Measurements from ENCODE around the gene MUSTN1. TPM values are rescaled to one million over a fixed set of nuclear protein-coding genes. Genes with fewer than 3 reads are reported as not detected.

Gene MUSTN1
- total RNA-seq, 2 experiments from 2014 or later, result not detected

DNA sequence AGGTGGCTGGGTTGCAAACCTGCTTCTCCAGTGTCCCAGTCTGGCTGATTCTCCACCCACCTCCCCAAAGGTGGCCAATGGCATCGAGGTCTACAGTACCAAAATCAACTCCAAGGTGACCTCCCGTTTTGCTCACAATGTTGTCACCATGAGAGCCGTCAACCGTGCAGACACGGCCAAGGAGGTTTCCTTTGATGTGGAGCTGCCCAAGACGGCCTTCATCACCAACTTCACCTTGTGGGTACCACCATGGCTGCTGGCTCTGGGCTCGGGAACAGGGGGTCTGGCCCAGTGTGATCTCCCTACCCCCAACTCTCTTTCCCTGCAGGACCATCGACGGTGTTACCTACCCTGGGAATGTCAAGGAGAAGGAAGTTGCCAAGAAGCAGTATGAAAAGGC lies 38.4 kb downstream of the MUSTN1 start:
- DNase-seq (no peak), ATAC-seq (no peak)
- CTCF ChIA-PET, result no interaction called here
- intact Hi-C loops (cut with micrococcal nuclease), result no loop called here
- TF ChIP-seq, protein P1, sequence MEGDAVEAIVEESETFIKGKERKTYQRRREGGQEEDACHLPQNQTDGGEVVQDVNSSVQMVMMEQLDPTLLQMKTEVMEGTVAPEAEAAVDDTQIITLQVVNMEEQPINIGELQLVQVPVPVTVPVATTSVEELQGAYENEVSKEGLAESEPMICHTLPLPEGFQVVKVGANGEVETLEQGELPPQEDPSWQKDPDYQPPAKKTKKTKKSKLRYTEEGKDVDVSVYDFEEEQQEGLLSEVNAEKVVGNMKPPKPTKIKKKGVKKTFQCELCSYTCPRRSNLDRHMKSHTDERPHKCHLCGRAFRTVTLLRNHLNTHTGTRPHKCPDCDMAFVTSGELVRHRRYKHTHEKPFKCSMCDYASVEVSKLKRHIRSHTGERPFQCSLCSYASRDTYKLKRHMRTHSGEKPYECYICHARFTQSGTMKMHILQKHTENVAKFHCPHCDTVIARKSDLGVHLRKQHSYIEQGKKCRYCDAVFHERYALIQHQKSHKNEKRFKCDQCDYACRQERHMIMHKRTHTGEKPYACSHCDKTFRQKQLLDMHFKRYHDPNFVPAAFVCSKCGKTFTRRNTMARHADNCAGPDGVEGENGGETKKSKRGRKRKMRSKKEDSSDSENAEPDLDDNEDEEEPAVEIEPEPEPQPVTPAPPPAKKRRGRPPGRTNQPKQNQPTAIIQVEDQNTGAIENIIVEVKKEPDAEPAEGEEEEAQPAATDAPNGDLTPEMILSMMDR (IDR thresholded peaks at IDR 0.05), result no peak
- no peaks in the 10 kb centered on the region for H3K36me3 Mint-ChIP-seq (ENCODE audit: low read depth)
- no peaks in the 10 kb centered on the region for H3K27me3 Mint-ChIP-seq
- no peak overlapping the region for H3K4me3 Mint-ChIP-seq
- POLR2A ChIA-PET, result no interaction called here
- H3K4me1 Mint-ChIP-seq (ENCODE audit: low read depth), result no peaks in the 10 kb centered on the region
- H3K9me3 Mint-ChIP-seq, result no peaks in the 10 kb centered on the region
- no peak overlapping the region for H3K27ac Mint-ChIP-seq

DNA sequence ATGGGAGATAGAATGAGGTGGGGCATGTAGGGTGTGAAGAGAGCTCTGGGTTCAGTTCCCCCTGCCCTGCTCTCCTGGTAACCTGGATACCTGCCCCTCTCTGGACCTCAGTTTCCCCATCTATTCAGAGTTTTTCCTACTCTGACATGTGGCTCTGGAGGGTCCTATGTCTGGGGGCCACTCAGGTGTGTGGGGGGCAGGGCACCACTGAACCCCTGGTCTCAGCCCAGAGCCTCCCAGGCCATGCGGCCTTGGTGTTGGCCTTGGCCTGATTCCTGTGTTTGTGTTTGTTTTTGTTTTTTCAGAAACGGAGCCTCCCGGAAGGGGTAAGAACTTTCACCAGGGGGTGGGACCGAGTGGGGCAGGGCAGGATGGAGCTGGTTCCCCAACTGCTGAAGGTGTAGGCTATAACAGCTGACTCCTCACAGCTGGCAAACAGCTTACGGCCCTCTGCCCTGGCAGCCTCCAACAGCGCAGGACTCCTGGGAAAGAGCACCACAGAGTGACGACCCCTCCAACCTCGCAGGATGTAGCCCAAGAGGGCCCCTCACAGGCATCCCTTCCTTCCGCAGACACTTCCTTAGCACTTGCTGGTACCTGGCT lies 39.4 kb downstream of the MUSTN1 start:
- ChIA-PET CTCF (interaction anchor here (1.1 kb wide), 1 partner anchor 22 kb away, joined by 4 read pairs; no protein-coding TSS in a partner anchor), POLR2A (no interaction called here)
- no peak for DNase-seq
- no peaks in the 10 kb centered on the region for H3K4me1 Mint-ChIP-seq (ENCODE audit: low read depth)
- H3K27ac Mint-ChIP-seq, result no peak overlapping the region
- intact Hi-C loops (cut with micrococcal nuclease), result no loop called here
- ATAC-seq, result no peak
- H3K36me3 Mint-ChIP-seq (ENCODE audit: low read depth), result no peaks in the 10 kb centered on the region
- H3K27me3 Mint-ChIP-seq, result no peaks in the 10 kb centered on the region
- H3K4me3 Mint-ChIP-seq, result no peak overlapping the region
- no peaks in the 10 kb centered on the region for H3K9me3 Mint-ChIP-seq
- TF ChIP-seq, protein P1 (IDR thresholded peaks at IDR 0.05), result no peak

DNA sequence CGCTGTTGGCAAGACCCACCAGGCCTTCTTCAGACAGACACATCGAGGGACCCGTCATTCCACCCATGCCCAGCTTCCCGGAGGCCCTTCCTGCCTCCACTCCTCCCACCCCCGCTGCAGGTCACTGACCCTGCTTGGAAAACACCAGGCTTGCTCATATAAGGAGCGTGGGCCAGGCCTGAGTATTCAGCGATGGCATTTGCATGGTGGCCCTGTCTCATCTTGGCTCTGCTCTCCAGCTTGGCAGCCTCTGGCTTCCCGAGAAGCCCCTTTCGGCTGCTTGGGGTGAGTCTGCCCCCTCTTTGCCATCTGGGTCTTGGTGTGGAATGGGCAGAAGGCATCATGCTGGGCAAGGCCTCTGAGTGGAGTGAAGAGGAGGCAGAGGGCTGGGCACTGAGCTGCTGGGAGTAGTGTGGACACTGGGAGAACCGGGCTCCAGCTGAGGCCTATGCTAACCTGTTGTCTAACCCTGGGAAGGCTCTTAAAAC lies 40.2 kb downstream of the MUSTN1 start, which contains the start of gene ITIH3:
Gene ITIH3, plus strand, starts transcription at position 185 of the 488 bp plus-strand sequence. Its CDS starts 8 bp downstream, at position 193.
- no peaks in the 10 kb centered on the region for H3K4me1 Mint-ChIP-seq (ENCODE audit: low read depth)
- POLR2A ChIA-PET, result interaction anchor here (0.6 kb wide), 1 partner anchor 57 kb away, joined by 3 read pairs; no protein-coding TSS in a partner anchor
- CTCF ChIA-PET, result interaction anchor here (1.1 kb wide), 1 partner anchor 22 kb away, joined by 4 read pairs; no protein-coding TSS in a partner anchor
- TF ChIP-seq, protein P1 (IDR thresholded peaks at IDR 0.05), result no peak
- no peaks in the 10 kb centered on the region for H3K36me3 Mint-ChIP-seq (ENCODE audit: low read depth)
- no peaks in the 10 kb centered on the region for H3K27me3 Mint-ChIP-seq
- ATAC-seq (no peak), DNase-seq (no peak)
- no peak within 1 kb of the TSS for H3K4me3 Mint-ChIP-seq
- H3K27ac Mint-ChIP-seq, result no peak within 1 kb of the TSS
- intact Hi-C loops (cut with micrococcal nuclease), result no loop called here
- H3K9me3 Mint-ChIP-seq, result no peaks in the 10 kb centered on the region

DNA sequence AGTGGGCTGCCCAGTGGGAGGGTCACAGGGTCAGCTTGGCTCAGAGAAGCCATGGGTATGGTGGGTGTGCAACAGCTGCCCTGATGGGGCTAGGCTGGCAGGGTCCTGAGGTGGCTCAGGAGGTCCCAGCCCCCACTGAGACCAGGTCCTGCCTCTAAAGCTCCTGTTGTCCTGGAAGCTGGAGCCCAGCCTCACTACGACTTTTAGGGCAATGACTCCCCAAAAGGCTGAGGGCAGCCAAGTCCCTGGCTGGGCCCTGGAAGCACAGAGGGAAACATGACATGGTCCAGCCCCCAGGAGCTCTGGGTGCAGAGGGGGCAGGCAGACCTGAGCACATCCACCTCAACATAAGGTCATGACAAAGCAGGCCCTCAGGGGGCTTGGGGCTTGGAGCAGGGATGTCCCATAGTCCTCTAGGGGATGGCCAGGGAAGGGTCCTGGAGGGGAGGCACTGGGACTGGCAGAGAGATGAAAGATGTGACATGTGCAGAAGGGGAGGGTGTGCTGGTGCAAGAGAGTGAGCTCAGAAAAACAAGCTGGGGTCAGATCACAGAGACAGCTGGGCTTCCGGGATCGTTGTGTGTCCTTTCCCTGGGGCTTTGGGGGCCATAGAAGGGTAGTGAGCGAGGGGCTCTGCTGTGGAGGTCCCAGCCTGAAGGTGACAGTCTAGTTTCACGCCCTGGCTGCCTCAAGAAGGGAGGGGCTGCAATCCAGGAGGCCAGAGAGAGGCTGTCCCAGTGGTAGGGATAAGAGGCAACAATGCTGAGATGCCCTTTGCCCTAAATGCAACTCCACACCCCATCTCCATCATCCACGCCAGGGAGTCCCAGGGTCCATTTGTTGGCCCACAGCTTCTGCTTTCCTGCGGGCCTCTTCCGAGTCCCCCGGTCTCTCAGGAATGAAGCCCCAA lies 40.9 kb downstream of the MUSTN1 start:
- Mint-ChIP-seq H3K36me3 (ENCODE audit: low read depth) (no peaks in the 10 kb centered on the region), H3K27ac (no peak overlapping the region), H3K9me3 (no peaks in the 10 kb centered on the region), H3K27me3 (no peaks in the 10 kb centered on the region), H3K4me1 (ENCODE audit: low read depth) (no peaks in the 10 kb centered on the region), H3K4me3 (no peak overlapping the region)
- intact Hi-C loops (cut with micrococcal nuclease), result no loop called here
- ATAC-seq (no peak), DNase-seq (no peak)
- CTCF ChIA-PET, result interaction anchor here (0.8 to 1.1 kb wide), 2 partner anchors 23 to 26 kb away, joined by 3 to 4 read pairs; no protein-coding TSS in a partner anchor
- TF ChIP-seq, protein P1 (IDR thresholded peaks at IDR 0.05), result no peak
- POLR2A ChIA-PET, result interaction anchor here (0.6 to 1.1 kb wide), 2 partner anchors 23 to 56 kb away, joined by 3 read pairs; partner anchors contain the start of gene NEK4
